K562 (cell line): ENCODE results near the gene F11R. TPM values are rescaled to one million over a fixed set of nuclear protein-coding genes. Genes with fewer than 3 reads are reported as not detected.

Experiments
- ASH1L ChIP-seq: fragments of 450-650 bp; IDR thresholded peaks from 2 replicates; pipeline ENCODE4 v1.6.1; 2018; ENCODE audit warnings: borderline replicate concordance, mild to moderate bottlenecking, low read depth; ENCODE audit not compliant: partially characterized antibody
- CSDE1 ChIP-seq, 2 experiments: fragments of 450-650 bp; IDR thresholded peaks; 2 replicates each; pipeline ENCODE4 v1.6.1; 2016; ENCODE audit warnings: mild to moderate bottlenecking in 1 of 2
- E2F6 ChIP-seq, 2 experiments: IDR thresholded peaks; 2 replicates each; pipeline ENCODE4 v1.6.1; 2011; ENCODE audit warnings: borderline replicate concordance in 1 of 2, control low read depth in 1 of 2, low read depth in 1 of 2, low read length in 1 of 2, mild to moderate bottlenecking in 1 of 2, mixed read lengths in 1 of 2, moderate library complexity in 1 of 2; ENCODE audit not compliant: insufficient read depth in 1 of 2, insufficient read length in 1 of 2, poor library complexity in 1 of 2, severe bottlenecking in 1 of 2; ENCODE audit errors: extremely low read depth in 1 of 2
- GABPB1 ChIP-seq: sonication (generic); formaldehyde crosslinking; IDR thresholded peaks from 2 replicates; pipeline ENCODE4 v1.8.0; 2022; ENCODE audit warnings: mild to moderate bottlenecking, missing genetic modification reagents
- HDAC2 ChIP-seq: fragments of 450-650 bp; IDR thresholded peaks from 2 replicates; pipeline ENCODE4 v1.6.1; 2016; ENCODE audit warnings: mild to moderate bottlenecking
- JUNB ChIP-seq: fragments of 450-650 bp; formaldehyde crosslinking; conservative IDR thresholded peaks from 2 replicates; pipeline ENCODE4 v1.4.0; 2020; ENCODE audit warnings: mild to moderate bottlenecking
- L3MBTL2 ChIP-seq: fragments of 450-650 bp; IDR thresholded peaks from 2 replicates; pipeline ENCODE4 v1.6.1; 2016; ENCODE audit warnings: mild to moderate bottlenecking, moderate library complexity
- MTF1 ChIP-seq: fragments of 250-450 bp; sonication (Bioruptor Pico); IDR thresholded peaks from 2 replicates; pipeline ENCODE4 v1.9.0; 2021; ENCODE audit warnings: moderate library complexity, mild to moderate bottlenecking, inconsistent platforms, borderline replicate concordance
- MXI1 ChIP-seq: IDR thresholded peaks from 2 replicates; pipeline ENCODE4 v1.6.1; 2011; ENCODE audit warnings: low read depth, mild to moderate bottlenecking, improper control_type of control experiment, low read length
- NR2C2 ChIP-seq, 2 experiments: fragments of 200-800 bp in 1 of 2; sonication (Bioruptor generic) in 1 of 2; sonication (generic) in 1 of 2; formaldehyde crosslinking in 1 of 2; IDR thresholded peaks; 2 replicates each; pipeline versions ENCODE4 v1.6.1 to v1.8.0; 2016 to 2022; ENCODE audit warnings: mild to moderate bottlenecking in 1 of 2, missing compliant biosample characterization in 1 of 2, missing genetic modification characterization in 1 of 2, missing genetic modification reagents in 1 of 2
- SREBF1 ChIP-seq: fragments of 150-350 bp; IDR thresholded peaks from 2 replicates; pipeline ENCODE4 v1.6.1; 2014; ENCODE audit warnings: antibody characterized with exemption, low read depth, low read length, borderline replicate concordance
- XRCC3 ChIP-seq: fragments of 450-650 bp; IDR thresholded peaks from 2 replicates; pipeline ENCODE4 v1.6.1; 2017; ENCODE audit warnings: mild to moderate bottlenecking, moderate library complexity
- ZNF431 ChIP-seq: sonication (generic); formaldehyde crosslinking; IDR thresholded peaks from 2 replicates; pipeline ENCODE4 v1.8.0; 2022; ENCODE audit warnings: mild to moderate bottlenecking, missing genetic modification reagents
- ZNF583 ChIP-seq: fragments of 250-450 bp; sonication (Bioruptor Pico); IDR thresholded peaks from 2 replicates; pipeline ENCODE4 v1.4.0; 2020
- polyA plus RNA-seq, 8 experiments: library from polyadenylated mRNA; depleted of rRNA in 4 of 8; stranded (reverse) in 5 of 8; unstranded in 3 of 8; fragments of >200 nt; fragmentation: Nextera tagmentation in 2 of 8; fragmentation: Illumina TruSeq in 1 of 8; extraction: Ambion mirVana in 2 of 8; extraction: Trizol in 1 of 8; gene quantifications; 2 replicates each; pipeline versions ENCODE4 v1.2.1 to v1.2.3, GENCODE V29; 2011 to 2014; ENCODE audit warnings: inconsistent platforms in 1 of 8, missing spikeins in 1 of 8
- total RNA-seq, 7 experiments: library from RNA; depleted of rRNA in 6 of 7; stranded (reverse); fragments of >200 nt in 6 of 7; fragmentation: Illumina TruSeq in 2 of 7; extraction: Trizol in 2 of 7; gene quantifications; 2 replicates each; pipeline versions ENCODE4 v1.2.1 to v1.2.3, GENCODE V29; 2011 to 2021; ENCODE audit warnings: low replicate concordance in 1 of 7
- TF ChIP-seq, protein P1 (sequence below): fragments of 450-650 bp; formaldehyde crosslinking; IDR thresholded peaks from 2 replicates; pipeline ENCODE4 v1.4.0; 2020; ENCODE audit warnings: mild to moderate bottlenecking, moderate library complexity
- TF ChIP-seq, protein P2 (sequence below): fragments of 450-650 bp; IDR thresholded peaks from 2 replicates; pipeline ENCODE4 v1.6.1; 2016; ENCODE audit warnings: low read depth, mild to moderate bottlenecking, moderate library complexity
- TF ChIP-seq, protein P3 (sequence below): fragments of 250-450 bp; sonication (Bioruptor Pico); IDR thresholded peaks from 2 replicates; pipeline ENCODE4 v1.8.0; 2022; ENCODE audit warnings: inconsistent platforms

The F11R gene
- total and polyA plus RNA-seq, 9 of the 15 experiments (the other 6 are each of a cell fraction or from before 2014, with no cell fraction given) = 27.4 to 187 (median 52.5) TPM

GRCh38 chr1:161044908-161045735, 24.2 kb upstream of the F11R start (continued):
- TF ChIP-seq ZNF431 (CRISPR knock-in tag) (no peak), MTF1 (CRISPR knock-in tag) (no peak), E2F6 (IDR thresholded peaks at IDR 0.05; ENCODE audit: borderline replicate concordance in 1 of 2, extremely low read depth in 1 of 2, insufficient read depth in 1 of 2, insufficient read length in 1 of 2, low read depth in 1 of 2, low read length in 1 of 2, poor library complexity in 1 of 2, severe bottlenecking in 1 of 2) (peak in 1 of 2 experiments; percentile 44), XRCC3 (no peak), SREBF1 (no peak), JUNB (CRISPR knock-in tag) (no peak), ZNF583 (no peak), ASH1L (no peak), GABPB1 (CRISPR knock-in tag) (no peak; the same call in 1 of the 2 replicates), NR2C2 (CRISPR knock-in tag; IDR thresholded peaks at IDR 0.05) (no peak), NR2C2 (tag; IDR thresholded peaks at IDR 0.05) (peak; percentile 97), CSDE1 (IDR thresholded peaks at IDR 0.05) (no peak), MXI1 (no peak), HDAC2 (no peak), L3MBTL2 (peak; percentile 9; the same call in 1 of the 2 replicates)
- TF ChIP-seq, protein P1, sequence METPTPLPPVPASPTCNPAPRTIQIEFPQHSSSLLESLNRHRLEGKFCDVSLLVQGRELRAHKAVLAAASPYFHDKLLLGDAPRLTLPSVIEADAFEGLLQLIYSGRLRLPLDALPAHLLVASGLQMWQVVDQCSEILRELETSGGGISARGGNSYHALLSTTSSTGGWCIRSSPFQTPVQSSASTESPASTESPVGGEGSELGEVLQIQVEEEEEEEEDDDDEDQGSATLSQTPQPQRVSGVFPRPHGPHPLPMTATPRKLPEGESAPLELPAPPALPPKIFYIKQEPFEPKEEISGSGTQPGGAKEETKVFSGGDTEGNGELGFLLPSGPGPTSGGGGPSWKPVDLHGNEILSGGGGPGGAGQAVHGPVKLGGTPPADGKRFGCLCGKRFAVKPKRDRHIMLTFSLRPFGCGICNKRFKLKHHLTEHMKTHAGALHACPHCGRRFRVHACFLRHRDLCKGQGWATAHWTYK = no peak
- TF ChIP-seq, protein P2, sequence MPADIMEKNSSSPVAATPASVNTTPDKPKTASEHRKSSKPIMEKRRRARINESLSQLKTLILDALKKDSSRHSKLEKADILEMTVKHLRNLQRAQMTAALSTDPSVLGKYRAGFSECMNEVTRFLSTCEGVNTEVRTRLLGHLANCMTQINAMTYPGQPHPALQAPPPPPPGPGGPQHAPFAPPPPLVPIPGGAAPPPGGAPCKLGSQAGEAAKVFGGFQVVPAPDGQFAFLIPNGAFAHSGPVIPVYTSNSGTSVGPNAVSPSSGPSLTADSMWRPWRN = no peak
- TF ChIP-seq, protein P3, sequence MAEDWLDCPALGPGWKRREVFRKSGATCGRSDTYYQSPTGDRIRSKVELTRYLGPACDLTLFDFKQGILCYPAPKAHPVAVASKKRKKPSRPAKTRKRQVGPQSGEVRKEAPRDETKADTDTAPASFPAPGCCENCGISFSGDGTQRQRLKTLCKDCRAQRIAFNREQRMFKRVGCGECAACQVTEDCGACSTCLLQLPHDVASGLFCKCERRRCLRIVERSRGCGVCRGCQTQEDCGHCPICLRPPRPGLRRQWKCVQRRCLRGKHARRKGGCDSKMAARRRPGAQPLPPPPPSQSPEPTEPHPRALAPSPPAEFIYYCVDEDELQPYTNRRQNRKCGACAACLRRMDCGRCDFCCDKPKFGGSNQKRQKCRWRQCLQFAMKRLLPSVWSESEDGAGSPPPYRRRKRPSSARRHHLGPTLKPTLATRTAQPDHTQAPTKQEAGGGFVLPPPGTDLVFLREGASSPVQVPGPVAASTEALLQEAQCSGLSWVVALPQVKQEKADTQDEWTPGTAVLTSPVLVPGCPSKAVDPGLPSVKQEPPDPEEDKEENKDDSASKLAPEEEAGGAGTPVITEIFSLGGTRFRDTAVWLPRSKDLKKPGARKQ (CRISPR knock-in tag) = no peak
